Activated T-cell treated with anti-CD3 and anti-CD28 coated beads for 24 hours (primary cell): ENCODE results near the gene FBLN2.

Experiments used
- DNase-seq: peaks from one replicate; pipeline ENCODE4 v3.0.0-alpha.2; 2020; ENCODE audit warnings: low read depth

The FBLN2 gene

DNA sequence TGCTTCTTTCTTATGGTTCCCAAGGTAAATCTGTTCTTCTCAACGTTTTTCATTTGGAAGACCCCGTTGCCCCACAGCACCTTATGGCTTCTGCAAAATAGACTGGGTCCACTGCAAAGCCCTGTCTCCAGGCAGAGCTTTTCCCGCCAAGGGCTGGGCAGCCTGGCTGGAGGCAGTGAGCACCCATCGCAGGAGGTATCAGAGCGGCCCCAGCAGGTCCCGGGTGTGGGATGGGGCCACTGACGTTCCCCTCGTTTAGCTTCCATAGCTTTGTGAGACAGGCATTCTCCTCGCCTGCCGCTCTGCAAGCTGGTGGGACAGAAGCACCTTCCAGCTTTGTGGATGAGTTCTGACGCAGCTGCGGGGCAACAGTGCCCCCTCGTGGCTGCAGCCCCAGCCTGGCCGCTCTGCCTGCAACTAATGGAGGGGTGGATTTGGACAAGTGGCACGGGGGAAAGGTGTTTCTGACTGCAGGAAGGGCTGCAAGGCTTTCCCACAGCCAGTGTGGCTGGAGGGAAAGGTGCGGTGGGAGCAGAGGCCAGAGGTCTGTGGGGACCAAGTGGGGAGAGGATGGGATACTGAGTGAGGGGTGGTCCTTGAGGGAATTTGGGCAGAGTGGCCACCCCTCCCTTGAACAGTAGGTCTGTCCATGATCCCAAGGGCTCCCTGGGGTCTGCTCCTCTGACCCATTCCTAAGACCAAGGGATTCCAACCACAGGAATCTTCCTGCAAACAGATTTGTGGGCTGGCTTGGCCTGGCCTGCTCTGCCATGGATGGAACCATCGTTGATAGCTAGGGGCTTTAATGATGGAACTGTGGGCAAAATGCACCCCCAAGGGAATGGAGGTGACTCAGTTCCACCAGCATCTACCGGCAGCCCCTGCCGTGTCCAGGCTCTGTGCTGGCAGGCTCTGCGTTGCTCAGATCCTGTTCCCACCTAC is 99.4 kb downstream of the FBLN2 start:
- peak; percentile 75 for DNase-seq

GRCh38 chr3:13650210-13651056 is 101.5 kb downstream of the FBLN2 start:
- DNase-seq, result peak; percentile 67

DNA sequence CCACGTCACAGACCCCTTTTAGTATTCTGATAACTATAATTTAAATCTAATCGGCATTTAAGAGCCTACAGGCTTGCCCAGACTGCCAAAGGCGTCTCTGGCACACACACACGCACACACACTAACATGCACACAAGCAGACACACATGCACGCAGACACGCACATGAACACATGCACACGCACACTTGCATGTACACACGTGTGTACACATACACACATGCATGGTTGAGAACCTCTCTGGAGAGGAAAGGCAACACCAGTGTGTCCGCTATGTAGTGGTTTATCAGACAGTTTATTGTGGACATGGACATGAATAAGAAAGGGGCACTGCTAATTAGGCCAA is 102.1 kb downstream of the FBLN2 start:
- no peak for DNase-seq

GRCh38 chr3:13651775-13652428 is 103.0 kb downstream of the FBLN2 start:
- no peak for DNase-seq

- no peak for DNase-seq
These were observed 103.8 kb downstream of the FBLN2 start for GRCh38 chr3:13652728-13653127.

- DNase-seq, result no peak
These were observed 104.8 kb downstream of the FBLN2 start for GRCh38 chr3:13653631-13654279.

- DNase-seq, result no peak
These were observed 105.6 kb downstream of the FBLN2 start for GRCh38 chr3:13654330-13655060.

DNA sequence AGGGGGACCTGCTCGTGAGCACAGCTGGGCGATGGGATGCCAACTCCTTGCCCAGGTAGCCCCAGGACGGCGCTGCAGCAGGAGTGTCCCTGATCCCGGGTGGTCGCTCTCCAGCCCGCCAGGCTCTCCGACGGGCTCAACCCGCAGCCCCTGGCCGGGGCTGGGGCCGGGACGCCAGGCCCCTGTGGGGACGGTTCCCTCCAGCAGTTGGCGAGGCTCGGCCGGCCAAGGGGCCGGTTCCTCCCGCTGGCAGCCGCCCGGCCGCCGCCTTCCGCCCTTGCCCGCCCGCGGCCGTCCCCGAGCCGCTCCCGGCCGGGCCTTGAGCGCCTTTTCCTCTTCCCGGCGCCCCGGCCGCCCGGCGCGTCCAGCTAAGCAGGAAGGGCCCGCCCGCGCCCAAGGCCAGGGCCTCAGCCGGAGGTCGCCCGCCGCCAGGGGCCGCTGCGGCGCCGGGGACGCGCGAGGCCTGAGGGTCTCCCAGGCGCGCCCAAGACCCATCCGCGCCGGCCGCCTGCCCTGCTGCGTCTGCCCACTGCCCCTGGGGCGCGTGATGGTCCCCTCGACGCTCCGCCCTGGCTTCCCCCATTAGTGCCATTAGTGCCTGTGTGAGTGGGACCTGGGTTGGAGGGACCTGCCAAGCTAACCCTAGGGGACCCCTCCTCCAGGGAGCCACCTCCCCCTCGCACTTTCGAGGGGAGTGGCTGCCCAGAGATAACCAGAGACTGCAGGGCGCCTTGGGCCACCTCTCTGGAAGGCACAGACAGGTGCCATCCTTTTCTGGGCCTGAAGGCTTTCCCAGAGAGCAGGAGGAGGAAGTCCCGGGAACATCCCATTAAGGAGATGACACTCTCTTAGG is 106.4 kb downstream of the FBLN2 start:
- DNase-seq, result no peak

- no peak for DNase-seq
These were observed 107.8 kb downstream of the FBLN2 start for GRCh38 chr3:13656584-13657301.

DNA sequence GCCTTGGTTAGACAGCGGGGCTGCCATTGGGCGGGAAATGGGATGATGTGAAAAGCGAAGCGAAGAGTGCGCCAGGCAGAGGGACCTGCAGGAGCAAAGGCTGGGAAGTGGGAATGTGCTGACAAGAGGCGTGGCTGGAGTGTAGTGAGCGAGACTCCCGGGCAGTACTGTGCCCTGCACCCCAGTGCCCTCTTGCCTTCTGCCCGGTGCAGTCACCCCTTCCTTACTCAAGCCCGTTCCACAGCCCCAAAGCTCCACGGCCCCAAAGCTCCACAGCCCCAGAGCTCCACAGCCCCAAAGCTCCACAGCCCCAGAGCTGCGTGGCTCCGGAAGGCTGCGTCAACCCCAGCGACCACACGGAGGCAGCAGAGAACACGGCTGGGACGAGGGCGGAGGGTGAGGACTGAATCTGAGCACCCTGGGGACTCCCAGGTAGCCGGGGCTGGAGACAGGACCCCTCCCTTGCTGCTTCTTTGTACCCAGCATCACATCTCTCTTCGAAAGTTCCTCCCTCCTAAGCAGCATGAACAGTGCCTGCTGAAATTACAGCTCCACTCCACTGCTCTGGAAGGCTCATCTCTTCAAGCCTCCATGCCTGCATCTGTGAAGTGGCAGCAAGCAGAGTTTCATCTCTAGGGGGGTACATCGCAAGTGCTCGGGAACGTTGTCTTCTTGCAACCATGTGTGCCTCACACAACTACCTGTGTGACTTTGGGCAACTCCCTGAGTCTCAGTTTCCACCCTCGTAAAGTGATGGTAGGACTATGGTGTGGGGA is 108.9 kb downstream of the FBLN2 start:
- peak; percentile 59 for DNase-seq

DNA sequence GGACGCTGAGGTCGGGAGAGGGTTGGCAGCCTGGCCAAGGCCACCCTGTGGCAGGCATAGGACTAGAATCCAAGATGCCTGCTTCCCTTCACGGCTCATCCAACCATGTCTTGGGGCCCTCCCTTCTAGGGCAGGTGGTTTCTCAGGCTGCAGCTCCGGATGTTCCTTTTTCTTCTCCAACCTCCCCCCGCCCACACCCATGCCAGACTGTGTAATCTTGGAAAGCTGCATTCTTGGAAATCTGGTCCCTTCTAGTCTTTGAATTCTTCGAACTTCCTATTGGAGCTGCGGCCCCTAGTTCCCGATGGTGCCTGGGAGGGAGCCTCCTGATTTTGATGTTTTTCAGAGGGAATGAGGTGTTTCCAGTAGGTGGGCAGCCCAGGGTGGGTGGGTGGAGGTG is 109.8 kb downstream of the FBLN2 start:
- DNase-seq, result no peak

DNA sequence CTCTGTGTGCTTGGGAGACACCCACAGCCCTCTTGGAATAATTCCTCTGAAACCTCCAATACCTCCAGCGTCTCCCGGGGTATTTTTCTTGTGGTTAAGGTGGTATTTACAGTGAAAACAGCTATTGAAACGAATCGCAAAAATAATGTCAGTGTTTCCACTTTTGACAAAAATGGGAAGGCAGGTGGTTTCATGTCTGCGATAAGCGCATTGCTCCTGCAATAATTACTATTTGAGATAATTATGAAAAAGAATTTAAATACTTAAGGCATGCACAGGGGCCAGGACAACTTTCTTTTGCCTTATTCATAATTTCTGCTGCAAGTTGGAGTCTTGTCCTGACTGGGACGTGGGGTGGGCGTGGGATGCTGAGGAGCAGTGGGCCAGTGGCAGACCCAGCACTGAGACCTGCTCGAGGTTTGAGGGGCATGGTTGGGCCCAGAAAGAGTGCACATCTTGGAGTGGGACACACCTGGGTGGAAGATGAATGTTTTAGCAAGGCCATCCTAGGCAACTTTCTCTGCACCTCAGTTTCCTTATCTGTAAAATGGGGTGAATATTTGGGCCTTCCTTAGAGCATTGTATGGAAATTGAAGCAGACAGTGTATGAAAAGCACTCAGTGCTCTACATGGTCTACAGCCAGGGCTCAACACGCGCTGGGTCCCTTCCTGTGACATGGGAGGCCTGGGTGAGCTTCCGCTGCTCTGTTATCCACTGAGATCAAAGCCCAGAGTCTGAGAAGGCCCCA is 110.5 kb downstream of the FBLN2 start:
- DNase-seq, result no peak

DNA sequence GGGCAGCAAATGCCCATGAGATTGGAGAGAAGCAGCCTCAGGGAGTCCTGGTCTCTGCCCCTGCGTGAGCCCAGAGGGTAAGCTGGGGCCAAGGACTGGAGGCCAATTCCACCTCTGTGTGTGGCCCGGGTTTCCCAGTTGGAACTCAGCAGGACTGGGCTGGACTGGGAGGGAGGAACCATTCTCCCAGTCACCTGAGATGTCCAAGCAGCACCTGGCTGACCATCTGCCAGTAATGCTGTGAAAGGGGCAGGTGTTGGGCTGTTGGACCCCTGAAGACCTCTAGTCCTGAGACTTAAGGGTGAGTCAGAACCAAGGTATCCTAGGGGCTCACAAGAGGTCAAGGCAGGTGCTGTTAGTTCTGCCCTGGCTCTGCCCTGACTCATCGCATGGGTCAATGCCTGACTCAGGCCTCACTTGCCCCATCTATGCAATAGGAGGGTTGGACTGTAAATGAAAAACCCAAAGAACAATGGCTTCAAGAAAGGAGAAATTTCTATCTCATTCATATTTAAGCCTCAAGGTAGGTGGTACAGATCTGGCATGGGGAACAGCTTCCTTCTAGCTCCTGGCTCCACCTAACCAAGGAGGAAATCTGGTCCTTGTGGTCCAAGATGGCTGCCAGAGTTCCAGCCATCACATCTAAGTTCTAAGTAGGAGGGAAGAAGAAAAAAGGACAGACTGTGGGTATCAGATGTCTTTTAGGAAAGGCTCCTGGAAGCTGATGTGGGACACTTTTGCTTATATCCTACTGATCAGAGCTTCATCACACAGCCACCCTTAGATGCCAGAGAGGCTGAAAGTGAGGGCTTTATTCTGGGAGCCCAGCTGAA is 111.3 kb downstream of the FBLN2 start:
- DNase-seq, result no peak

DNA sequence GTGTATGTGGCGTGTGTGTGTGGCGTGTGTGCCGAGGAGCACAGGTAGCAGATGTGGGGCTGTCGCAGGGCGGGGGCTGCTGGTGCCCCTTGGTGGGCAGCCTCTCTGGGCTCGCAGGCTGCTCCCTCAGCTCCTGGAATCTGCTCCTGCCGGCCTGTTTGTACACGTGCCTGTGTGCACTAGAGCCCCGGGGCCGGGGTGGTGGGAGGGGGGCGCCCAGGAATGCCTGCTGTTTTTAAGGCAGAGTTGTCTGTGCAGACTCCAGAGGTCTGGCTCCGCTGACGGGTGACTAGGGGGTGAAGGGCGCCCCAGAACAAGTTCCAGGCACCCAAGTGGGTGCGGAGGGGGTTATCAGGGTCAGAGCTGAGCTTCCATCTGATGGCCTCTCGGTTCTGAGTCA is 112.2 kb downstream of the FBLN2 start:
- DNase-seq, result no peak

- no peak for DNase-seq
These were observed 113.4 kb downstream of the FBLN2 start for GRCh38 chr3:13662238-13662847.

DNA sequence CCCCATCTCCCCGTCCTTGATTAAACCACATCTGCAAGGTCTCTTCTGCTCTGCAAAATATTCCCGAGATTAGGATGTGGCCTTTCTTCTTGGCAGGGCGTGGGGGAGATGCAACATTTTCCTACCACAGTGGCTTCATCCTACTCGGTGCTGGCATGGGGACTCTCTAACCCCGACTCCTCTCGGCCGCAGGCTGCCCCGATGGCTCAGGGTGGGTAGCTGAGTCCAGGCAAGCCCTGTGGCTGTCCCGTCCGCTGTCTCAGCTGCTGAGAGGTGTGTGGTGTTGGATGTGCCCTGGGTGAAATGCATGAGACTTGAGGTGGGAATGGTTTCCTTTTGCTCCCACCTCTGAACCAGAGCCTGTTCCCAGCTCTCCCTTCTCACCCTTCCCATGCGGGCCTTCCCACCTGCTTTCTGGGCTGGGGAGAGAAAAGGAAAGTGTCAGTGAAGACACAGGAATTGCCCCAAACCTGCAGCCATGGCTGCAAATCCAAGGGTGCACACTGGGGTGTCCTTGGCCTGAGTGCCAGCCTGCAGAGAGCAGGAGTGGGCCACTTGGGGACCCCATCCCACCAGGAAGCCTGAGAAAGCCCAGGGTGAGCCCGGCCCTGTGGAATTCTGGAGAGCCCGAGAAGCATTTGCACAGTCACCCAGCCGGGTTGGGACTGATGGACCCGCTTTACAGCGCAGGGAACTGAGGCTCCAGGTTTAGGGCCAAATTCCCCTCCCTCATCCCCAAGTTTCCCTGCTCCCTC is 115.0 kb downstream of the FBLN2 start:
- no peak for DNase-seq
